ENCODE results near the gene EEIG1.

The EEIG1 gene

DNA sequence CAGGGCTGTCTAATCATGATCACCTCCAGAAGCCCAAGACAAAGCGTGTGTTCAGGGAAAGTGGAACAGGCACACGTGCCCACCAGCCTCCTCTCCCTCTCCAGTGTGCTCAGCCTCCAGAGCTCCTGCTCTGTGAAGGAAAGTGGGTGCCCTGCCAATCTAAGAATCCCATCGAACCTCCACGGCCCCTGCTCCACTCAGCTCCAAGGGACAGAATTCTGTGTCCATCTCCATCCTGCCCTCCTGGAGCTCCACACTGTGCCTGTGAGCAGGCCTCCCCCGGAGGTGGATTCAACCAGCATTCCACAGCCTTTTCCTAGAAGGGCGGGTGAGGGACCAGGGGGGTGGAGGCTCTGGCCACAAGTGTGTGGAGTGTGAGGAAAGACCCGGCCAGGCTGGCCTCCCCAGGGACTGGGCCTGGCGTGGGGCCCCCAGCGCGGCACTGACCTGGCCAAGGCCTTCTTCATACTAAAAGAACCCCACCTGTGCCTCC, 6.0 kb downstream of the EEIG1 start:
- no peak for DNase-seq (ENCODE audit: low read depth)

DNA sequence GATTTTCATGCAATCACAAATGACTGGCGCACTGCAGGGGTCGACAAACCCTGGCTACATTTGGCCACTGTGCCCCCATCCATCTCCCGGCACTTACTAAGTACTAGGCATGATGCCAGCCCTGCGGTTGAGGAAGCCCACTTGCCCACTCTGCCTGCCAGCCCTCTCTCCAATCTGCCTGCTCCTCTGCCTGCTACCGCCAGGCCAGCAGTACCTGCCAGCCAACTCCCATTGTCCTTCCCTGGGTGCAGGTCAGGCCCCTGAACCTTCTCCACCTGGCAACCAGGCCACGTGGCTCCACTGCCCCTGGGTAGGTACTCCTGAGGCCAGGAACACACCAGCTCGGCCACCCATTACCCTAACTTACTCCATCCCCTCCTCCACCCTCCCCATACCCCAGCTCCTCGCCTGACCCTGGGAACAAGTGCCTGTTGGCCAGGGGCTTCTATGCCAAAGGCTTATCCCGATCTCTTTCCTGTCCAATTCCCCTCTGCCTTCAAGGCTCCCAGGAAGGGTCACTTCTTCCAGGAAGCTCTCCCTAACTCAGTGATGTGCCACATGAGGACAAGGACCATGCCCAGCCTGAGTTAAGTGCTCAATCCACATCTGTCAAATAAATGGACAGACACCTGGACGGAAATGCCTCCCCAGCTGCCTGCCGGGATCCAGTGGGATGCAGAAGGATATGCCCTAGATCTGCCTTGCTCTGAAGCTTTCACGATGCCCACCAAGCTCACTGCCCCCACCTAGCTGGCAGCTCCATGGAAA, 6.6 kb downstream of the EEIG1 start:
- DNase-seq (ENCODE audit: low read depth) = no peak

- DNase-seq (ENCODE audit: low read depth) = no peak
Measured at GRCh38 chr9:127973169-127974000, 7.4 kb downstream of the EEIG1 start.

- no peak for DNase-seq (ENCODE audit: low read depth)
Measured at GRCh38 chr9:127972236-127972871, 8.4 kb downstream of the EEIG1 start.

DNA sequence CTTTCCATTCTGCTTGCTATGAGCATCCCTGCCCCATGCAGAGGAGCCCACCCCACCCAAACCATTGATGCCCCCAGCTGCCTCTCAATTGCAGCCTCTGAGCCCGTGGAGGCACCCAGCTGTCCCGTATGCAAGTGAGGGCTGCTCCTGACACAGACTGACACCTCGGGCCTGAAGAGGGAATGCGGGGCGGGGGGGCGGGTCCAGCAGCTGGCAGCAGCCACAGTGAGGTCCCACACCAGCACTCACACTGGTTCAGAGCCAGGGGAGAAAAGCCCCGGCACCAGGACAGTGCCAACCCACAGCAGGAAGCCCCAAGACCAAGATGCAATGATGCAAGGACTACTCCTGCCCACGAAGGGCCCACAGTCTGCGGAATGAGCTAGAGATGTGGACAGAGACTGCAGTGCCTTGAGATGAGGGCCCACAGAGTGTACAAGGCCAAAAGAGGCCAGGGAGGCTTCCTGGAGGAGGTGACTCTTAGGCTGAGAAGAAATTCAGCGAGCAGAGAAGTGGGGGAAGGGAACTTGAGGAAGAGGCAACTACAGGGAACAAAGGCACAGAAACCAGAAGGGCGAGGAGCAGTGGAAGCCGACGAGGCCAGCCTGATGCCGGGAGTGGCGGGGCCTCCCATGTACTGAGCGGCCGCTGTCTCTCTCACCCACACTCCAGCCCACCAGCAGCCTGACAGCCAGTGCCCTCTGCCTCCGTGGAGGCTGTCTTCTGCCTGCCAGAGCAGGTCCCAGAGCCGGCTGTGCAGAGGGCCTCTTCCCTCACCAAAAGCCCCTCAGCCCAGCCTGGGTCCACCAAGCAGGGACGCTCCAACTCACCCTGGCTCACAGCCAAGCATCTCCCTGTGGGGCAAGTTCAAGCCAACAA, 9.2 kb downstream of the EEIG1 start:
- DNase-seq (ENCODE audit: low read depth) = no peak

DNA sequence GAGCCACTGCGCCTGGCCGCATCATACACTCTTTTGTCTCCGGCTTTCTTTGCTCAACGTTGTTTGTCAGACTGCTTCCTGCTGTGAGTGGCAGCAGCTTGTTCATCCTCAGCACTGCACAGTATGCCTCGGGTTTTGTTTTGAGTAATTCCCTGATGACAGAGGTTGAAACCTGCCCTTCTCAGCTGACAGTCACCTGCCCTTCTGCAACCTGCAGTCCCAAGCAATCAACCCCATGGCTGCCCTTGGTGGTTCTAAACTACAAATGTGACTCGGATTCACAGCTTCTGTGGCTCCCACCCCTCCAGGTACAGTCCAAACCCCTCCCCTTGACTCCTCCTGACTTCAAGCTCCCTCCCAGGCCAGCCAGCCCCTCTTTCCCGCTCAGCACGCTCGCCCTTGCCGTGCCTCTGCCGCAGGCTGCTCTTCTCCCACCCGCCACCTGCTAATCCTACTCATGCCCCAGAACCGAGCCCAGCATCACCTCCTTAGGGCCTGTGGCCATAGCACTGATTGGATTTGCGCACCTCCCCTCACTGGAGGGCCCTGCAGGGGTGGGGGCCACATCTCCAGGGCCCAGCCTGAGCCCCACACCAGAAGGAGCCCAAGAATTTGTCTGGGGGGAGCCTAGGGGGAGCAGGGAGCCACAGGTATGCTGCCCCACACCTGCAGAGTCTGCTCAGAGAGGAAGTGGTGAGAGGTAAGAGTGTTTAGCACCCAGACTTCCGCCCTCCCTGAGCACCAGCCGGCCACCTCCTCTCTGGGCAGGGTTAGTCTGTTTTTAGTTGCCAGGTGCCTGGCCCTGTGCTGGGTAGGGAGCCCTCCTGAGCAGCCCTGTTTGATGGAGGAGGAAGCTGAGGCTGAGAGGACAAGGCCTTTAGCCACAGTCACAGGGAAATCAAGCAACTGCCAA, 10.1 kb downstream of the EEIG1 start:
- peak; percentile 50 for DNase-seq (ENCODE audit: low read depth)

DNA sequence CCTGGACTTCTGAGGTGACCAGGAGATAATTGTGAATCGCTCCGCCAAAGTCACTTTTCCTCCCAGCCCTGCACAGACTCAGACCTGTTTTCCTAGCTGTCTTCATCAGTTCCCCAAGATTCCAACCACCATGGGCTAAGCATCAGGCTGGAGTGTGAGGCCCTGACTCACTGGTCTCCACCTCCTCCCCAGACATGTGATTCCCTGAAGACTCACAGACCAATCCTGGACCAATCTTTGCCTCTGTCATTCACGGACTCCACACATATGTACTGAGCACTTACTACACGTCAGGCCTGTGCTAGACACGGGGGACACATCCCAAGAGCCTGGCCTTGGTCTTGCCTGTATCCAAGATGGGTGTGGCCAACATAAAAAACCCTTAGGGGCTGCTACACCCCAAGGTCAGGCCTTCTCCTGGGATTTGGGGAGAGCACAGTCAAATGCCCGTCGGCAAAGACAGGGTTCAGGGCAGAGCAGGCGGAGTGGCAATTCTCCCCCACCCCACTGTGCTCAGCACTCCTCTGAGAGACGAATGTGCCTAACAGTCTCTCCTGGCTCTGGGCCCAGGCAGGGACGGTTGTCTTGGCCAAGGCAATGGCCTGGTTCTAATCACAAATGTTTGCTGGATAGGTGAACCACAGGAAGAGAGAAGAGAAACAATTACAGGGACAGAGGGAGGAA, 11.9 kb downstream of the EEIG1 start:
- no peak for DNase-seq (ENCODE audit: low read depth)

- no peak for DNase-seq (ENCODE audit: low read depth)
Measured at GRCh38 chr9:127968042-127968441, 12.7 kb downstream of the EEIG1 start.

GRCh38 chr9:127967151-127967809, 13.5 kb downstream of the EEIG1 start:
- DNase-seq (ENCODE audit: low read depth) = no peak

DNA sequence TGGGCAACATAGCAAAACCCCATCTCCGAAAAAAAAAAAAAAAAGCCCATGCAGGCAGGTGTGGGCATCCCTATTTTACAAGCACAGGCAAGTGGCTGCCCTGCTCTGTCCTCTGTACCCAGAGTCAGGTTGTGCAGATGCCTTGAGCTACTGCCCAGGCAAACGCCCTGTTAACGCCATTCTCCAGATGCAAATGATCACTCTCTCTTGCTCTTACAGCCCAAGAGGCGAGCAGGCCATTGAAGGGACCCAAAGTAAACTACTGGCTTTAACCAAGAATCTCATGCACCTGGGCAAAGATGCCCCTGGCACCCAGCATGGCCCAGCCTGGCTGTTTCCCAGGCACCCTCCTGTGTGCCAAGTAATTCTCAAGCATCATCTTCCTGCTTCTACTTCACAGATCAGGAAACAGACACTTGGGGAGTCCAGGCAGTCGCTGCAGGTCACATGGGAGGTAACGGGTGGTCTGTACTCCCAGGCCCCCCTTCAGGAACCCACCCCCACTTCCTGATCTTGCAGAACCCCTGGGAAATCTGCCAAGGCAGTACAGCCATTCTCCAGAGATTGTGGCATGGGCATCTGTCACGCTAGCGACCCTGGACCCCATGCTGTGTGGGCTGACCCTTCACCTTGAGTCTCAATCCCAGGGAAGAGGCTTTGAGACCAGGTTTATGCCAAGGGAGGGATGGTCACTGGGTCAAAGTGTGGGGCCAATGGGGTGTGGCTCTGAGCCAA, 14.2 kb downstream of the EEIG1 start:
- DNase-seq (ENCODE audit: low read depth) = no peak

- no peak for DNase-seq (ENCODE audit: low read depth)
Measured at GRCh38 chr9:127965953-127966352, 14.8 kb downstream of the EEIG1 start.

DNA sequence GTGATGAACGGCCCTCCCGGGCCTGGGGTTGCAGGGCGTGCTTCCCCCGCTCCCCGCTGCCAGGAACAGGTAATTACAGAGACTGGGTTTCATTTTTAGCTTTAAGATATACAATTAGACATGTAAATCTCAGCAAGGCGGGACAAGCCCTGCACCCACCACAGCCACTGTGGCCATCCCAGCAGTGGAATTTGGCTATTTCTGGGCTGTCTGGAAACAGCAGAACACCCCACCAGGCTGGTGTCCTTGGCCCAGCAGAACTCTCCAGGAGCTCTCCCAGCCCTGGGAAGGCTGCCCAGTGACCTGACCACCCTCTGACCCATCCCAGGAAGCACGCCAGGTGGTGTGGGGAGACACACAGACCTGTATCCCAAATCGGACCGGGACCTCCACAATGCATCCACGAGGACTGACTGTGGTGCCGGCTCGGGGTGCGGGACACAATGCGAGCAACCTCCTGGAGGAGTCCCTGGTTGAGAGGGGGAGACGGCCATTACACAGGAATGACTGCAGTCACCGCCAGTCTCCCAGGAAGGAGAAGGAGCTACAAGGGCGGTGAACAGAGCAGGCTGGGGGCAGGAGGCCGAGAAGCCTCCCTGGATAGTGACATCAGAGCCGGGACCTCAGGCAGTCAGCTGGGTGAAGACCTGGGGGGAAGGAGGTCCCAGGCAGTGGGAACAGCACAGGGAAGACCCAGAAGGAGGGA, 17.3 kb downstream of the EEIG1 start:
- no peak for DNase-seq (ENCODE audit: low read depth)

DNA sequence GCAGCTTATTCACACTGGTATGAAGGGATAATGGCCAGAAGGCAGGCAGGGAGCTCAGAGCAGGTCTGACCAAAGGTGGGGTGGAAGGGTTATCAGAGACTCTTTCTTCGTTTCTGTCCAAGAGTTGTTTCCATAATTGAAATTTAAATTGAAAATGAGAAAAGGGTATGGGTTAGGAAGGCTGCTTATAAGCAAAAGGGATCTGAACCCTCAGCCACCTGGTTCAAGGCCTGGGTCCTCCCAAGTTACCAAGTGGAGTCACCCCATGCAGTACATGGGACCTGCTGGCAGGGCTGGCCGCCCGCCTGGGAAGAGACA, 17.8 kb downstream of the EEIG1 start:
- DNase-seq (ENCODE audit: low read depth) = no peak

DNA sequence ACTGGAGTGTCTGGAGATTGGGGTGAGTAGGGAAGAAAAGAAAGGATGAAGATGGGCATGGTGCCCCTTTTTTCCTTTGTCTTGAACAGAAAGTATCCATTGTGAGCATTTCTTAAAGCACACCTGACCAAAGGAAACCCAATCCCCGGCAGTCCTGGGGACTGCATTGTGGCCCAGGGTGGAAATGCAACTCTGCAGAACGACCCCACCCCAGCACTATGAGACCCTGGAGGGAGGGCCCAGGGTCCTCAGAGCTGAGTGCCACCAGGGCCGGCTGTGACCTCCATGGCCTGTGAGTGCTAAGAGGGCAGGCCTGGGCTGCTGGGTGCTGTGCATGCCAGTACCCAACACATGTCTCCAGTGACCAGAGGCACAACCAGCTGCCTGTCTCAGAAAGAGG, 18.5 kb downstream of the EEIG1 start:
- DNase-seq (ENCODE audit: low read depth) = no peak

DNA sequence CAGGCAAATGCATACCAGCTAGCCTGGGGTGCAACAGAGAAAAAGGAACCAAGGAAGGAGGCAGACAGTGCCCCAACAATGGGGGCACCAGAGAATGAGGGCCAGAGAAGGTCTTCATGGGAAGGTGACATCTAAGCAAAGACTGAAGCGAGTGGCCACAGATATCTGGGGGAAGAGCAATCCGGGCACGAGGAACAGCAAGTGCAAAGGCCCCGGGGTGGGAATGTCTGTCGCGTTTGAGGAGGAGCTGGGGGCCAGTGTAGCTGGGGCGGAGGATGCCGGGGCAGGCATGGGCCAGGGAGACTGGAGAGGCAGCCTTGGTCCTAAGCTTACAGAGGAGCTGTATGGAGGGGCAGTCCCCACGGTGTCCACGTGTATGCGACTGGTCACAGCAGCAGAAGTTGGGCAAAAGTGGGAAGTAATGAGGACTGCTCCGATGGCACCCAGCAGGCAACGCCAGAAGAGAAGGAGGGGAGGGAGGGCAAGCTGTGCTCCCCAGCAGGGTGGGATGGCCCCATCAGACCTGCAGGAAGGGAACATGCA, 19.1 kb downstream of the EEIG1 start:
- DNase-seq (ENCODE audit: low read depth) = no peak

- DNase-seq (ENCODE audit: low read depth) = no peak
Measured at GRCh38 chr9:127961155-127961490, 19.7 kb downstream of the EEIG1 start.

DNA sequence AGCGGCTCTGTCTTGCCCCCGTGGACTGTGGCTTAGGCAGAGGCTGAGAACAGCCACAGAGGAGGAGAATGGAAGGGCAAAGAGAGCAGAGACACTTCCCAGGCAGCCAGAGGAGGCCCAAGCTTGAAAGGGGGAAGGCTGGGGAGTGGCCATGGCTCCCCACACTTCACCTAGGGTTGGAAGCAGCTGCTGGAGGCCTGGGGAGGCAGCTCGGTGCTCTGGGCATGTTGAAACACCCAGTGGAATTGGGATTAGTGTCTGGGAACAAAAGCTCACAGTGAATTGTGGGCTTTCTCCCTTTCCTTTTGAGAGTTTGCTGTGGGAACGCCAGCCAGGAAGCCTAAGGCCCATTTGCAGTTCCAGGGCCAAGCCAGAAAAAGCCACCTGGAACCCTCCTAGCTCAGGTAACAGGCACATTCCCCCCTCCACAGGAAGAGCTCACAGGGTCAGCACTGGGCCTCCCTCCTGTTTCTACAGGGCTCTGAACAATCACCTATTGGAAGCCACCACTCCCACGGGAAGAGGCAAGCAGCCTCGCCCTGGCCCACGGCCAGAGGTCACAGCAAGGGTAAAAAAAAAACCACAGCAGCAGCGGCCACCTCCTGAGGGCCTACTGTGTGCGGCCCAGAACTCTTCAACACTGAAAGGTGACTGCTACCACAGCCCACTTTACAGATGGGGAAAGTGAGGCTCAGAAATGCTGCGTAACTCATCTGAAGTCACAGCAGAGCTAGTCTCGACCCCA, 20.2 kb downstream of the EEIG1 start:
- no peak for DNase-seq (ENCODE audit: low read depth)

Measured in activated T-cell treated with anti-CD3 and anti-CD28 coated beads for 1 hour (primary cell).